NCI-H774 (cell line): ENCODE measurements around the gene HLX.

Source experiments
- DNase-seq: peaks from one replicate; lab custom pipeline; 2025; lab: John Stamatoyannopoulos, UW

HLX gene

DNA sequence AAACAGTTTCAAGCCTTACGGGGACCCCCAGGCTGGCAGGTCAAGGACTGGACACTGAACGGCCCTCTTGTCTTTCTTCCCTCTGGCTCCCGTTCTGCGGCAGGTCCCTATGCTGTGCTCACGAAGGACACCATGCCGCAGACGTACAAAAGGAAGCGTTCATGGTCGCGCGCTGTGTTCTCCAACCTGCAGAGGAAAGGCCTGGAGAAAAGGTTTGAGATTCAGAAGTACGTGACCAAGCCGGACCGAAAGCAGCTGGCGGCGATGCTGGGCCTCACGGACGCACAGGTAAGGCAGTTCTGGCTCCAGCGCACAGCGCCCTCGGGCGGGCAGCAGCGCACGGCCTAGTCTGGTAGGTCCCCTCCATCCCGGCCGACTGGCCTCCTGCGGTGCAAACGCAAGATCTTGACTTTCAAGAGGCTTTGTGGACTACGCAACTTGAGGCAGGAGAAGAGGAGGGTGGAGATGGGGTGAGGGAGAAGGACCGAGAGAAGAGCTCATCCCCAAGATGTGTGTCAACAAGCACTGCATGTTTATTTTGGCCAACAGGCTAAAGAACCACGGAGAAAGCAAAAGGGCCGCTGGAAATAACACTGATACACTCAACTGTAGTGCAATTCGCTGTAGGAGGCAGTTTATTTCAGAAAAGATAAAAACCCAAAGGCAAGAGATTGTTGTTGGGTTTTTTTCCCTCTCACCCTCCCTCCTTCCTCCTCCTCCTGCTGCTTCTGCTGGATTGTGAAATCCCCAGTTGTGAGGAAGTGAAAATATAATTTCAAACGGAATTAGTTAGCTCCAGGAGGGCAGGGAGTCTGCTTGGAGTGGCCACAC is 3.0 kb downstream of the HLX start:
- DNase-seq: no peak

DNA sequence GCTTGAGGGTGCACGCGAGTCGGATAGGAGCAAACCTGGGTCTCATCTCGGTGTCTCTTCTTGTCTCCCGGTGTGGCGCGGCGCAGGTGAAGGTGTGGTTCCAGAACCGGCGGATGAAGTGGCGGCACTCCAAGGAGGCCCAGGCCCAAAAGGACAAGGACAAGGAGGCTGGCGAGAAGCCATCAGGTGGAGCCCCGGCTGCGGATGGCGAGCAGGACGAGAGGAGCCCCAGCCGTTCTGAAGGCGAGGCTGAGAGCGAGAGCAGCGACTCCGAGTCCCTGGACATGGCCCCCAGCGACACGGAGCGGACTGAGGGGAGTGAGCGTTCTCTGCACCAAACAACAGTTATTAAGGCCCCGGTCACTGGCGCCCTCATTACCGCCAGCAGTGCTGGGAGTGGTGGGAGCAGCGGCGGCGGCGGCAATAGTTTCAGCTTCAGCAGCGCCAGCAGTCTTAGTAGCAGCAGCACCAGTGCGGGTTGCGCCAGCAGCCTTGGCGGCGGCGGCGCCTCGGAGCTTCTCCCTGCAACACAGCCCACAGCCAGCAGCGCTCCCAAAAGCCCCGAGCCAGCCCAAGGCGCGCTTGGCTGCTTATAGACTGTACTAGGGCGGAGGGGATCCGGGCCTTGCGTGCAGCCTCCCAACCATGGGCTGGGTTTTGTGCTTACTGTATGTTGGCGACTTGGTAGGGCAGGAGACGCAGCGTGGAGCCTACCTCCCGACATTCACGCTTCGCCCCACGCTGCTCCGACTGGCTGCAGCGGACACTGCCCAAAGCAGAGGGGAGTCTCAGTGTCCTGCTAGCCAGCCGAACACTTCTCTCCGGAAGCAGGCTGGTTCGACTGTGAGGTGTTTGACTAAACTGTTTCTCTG is 5.1 kb downstream of the HLX start:
- no peak for DNase-seq

- no peak for DNase-seq
Measured at GRCh38 chr1:220884981-220885918, 6.0 kb downstream of the HLX start.

DNA sequence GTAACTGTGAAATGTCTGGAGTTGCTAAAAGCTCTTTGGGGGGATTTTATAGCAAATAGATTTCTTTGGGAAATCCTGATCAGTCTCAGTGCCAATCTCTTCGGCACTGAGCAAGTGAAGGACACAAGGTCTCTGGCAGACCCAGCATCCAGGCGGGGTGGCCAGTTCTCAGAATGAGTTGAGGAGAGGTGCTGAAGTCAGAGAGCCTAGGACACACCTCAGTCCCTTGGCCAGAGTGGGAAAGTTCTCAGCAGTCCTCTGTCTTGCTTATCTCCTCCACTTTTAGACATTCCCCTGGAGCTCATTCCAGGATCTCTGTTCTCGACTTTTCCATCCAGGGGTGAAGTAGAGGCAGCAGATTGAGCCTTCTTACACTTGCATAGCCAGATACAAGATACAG is 6.7 kb downstream of the HLX start:
- DNase-seq: no peak

DNA sequence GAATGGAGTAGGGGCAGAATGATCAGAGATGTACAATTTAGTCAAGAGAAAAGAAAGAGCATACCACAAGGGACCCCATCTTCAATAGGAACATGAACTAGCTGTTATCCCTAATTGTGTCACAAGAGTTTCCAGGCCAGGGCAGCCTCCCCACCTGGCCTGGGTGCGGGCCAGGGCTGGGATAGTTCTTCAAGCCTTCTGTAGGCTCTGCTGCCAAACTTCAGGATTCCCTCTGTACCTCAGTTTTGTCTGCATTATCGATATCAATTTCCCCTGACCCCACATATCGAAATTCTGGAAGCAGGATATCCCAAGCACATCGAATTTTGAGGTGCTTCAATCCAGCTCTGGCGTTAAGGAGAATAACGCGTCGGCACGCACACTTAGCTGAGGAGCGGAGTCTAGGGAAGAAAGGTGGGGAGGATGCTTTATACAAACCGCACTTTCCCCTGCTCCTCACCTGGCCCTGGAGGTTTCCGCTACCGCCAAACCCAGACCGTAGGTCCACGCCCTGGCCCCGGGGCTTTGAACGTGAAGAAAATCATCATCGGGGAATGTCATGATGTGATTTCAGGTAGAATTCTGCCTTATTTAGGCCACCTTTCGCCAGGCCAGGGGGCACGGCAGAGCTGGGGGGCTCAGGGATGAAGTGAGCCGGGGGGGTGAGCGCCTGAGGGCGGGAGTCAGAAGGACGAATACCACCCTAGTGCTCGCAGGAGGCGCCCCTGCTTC is 7.4 kb downstream of the HLX start:
- DNase-seq: no peak

DNA sequence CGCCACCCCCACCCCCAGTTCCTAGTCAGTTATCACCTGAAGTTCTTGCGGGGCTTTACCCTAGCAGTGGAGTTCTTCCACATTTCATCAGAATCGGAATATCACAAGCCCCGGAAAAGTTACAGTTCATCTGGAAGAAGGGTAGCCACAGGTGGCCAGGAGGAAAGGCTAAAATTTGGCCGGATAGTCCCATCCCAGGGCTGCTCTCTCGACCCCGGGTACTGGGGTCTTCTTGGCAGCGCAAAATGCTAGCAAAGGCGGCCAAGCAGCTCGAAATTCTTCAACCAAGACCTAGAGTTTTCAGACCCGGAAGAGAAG is 7.9 kb downstream of the HLX start:
- DNase-seq: no peak

DNA sequence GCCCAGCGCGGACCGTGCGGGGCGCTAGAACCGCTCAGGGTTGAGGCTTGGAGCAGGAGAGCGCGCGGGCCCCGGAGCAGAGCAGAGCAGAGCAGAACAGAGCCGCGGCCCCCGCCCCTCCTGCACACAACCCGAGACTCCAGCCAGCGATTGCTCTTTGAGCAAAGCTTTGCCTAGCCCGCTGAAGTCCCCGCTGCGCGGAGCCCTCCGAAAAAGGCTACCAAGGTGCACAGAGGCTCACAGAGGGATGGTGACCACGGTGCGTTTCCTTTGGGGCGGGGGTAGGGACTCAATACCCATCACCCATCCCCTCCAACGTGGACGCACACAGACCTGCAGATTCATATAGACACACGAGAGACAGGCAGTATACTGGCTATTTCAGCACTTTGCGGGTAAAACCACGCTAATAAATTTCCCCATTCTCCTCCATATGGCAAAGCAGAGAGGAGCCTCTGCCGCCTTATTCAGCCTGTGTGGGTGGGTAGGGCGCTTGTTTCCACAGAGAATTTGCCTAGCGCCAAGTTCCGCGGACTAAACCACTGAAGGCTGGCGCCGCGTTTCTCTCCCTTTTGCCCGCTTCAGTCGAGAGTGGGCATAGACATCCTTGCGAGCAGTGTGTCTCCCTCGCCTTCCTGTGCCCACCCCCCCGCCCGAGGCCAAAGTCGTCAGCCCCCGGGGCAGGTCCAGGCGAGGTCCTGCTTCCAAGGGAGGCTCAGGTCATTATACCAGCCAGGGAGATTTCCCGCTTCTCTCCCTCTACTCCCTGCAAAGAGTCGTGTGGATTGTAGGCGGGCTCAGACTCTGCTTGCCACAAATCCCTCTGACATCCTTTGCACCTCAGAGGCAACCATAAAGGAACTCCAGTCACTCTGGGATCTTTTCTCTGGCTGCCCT is 8.5 kb downstream of the HLX start:
- no peak for DNase-seq

- no peak for DNase-seq
Measured at GRCh38 chr1:220888417-220888986, 9.3 kb downstream of the HLX start.

DNA sequence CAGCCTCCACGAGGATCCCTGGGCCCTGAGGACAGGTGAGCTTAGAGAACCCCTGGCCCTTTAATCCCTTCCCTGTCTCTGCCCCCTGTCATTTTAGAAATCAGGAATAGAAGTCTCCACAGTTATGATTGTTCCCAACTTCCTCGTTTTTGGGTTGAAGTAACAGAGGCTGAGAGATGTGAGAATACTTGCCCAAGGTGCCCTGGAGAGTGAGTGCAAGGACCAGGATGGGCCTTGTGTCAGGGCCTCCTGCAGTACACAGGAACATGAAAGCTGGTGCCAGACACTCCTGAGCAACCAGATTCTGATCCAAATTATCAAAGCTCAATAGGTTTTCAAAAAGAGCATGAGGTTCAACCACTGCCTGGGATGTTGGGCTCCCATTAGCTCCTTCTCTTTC is 10.1 kb downstream of the HLX start:
- DNase-seq: no peak

DNA sequence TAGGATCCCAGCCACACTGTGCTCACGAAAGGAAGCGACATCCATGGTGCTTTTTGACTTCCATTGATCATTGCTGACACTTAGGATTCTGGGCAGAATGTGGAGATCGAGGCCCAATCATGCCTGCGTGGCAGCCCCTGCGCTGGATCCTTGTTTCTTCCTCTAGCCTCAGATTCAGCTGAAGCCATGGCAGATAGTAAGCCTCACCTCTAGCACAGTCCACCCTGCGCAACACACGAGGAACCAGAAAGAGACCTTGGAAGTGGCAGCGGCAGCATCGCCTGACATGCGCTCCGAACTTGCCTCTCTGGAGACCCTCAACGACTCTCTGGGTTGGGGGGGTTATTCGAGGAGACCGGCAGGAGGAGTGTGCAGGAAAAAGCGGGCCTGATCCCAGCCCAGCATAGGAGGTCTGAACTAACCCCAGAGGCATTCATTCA is 10.6 kb downstream of the HLX start:
- DNase-seq: no peak

DNA sequence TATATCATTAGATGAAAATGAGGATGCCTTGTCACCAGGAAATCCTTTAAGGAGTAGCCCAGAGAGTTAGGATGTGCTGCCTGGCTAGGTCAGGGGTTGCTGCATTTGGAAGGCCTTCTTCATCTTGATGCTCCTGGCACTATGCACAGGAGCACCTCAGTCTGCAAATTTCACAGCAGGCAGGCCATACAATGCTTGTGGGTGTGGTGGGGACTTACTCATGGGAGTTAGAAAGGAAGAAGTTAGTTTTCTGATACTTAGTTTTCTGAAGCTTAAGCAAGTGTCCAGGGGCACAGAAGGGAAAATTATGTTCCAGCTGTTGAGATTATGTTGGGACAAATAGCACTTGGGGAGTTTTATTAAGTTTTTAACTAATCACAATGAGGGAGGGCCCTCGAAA is 11.4 kb downstream of the HLX start:
- DNase-seq: no peak

GRCh38 chr1:220891224-220892085 is 12.2 kb downstream of the HLX start:
- no peak for DNase-seq

- no peak for DNase-seq
Measured at GRCh38 chr1:220892086-220892376, 12.8 kb downstream of the HLX start.

GRCh38 chr1:220892997-220893700 is 13.9 kb downstream of the HLX start:
- no peak for DNase-seq

- DNase-seq: no peak
Measured at GRCh38 chr1:220893701-220894024, 14.4 kb downstream of the HLX start.

GRCh38 chr1:220894025-220894923 is 15.0 kb downstream of the HLX start:
- DNase-seq: no peak

GRCh38 chr1:220894924-220895256 is 15.6 kb downstream of the HLX start:
- no peak for DNase-seq

DNA sequence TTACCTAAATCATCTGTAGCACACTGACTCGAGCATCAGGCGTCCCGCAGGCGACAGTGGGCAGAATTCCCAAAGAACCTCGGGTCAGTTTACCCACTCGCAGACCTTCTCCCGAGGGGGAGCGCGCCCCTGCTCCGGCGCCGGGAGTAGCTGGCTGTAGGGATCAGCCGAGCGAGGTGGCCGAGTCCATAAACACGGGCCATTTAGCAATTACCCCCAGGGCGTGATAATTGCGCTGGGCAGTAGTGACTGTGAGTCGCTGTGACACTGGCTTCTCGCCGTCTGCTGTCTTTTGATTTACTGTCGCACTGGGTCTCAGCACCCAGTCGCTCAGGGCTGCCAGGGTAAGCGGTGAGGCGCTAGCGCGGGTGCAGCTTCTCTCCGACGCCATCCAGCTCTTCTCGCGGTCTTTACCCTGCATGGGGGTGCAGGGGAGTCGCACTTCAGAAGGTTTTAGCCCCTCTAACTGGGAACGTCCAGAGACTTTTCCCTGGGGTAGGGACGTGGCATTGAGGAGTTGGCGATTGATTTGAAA is 16.2 kb downstream of the HLX start:
- no peak for DNase-seq
